Colonic mucosa (tissue), 4 donors: ENCODE measurements around the gene FGD1. TPM values are rescaled to one million over a fixed set of nuclear protein-coding genes. Genes with fewer than 3 reads are reported as not detected.

Experiments used
- DNase-seq: peaks from one replicate; pipeline ENCODE4 v3.0.0-alpha.2; 2020
- H3K27ac ChIP-seq: fragments of 200-600 bp; one replicate; pipeline ENCODE4 v1.8.0; 2021
- H3K27me3 ChIP-seq: fragments of 200-600 bp; one replicate; pipeline ENCODE4 v1.8.0; 2021
- H3K36me3 ChIP-seq: fragments of 200-600 bp; one replicate; pipeline ENCODE4 v1.8.0; 2021
- H3K4me1 ChIP-seq: fragments of 200-600 bp; one replicate; pipeline ENCODE4 v1.8.0; 2021; ENCODE audit warnings: mild to moderate bottlenecking
- H3K4me3 ChIP-seq: fragments of 200-600 bp; one replicate; pipeline ENCODE4 v1.8.0; 2021
- H3K9ac ChIP-seq, 2 donors: one replicate each; pipeline ENCODE4 v1.7.0; 2013; ENCODE audit warnings: control low read depth in 2 of 2, low read depth in 2 of 2, low read length in 2 of 2
- H3K9me3 ChIP-seq: fragments of 200-600 bp; one replicate; pipeline ENCODE4 v1.8.0; 2021
- CTCF ChIP-seq: fragments of 200-600 bp; IDR thresholded peaks from one replicate; pipeline ENCODE4 v1.8.0; 2022; ENCODE audit warnings: antibody characterized with exemption, mild to moderate bottlenecking
- intact Hi-C: fragments of 100-400 bp; cut with DNase I; formaldehyde crosslinking; loops from one replicate; pipeline ENCODE4 v1.14.1; 2022
- total RNA-seq, 2 donors: library from RNA; stranded (reverse); fragmentation: NEBNext Ultra II Directional in 1 of 2; extraction: Animal tissue kit (Norgen Biotek cat#: 25700) in 1 of 2; gene quantifications; one replicate each; pipeline ENCODE4 v1.2.1, GENCODE V29; 2021
- donor health status: healthy.
- donor health status: DM: no; HTN: no; CAD: no.
- donor health status: DM: no; HTN: no; CAD: no.

FGD1 gene
- total RNA-seq, 2 donors from 2014 or later: 4.9 to 5.5 TPM

- H3K9me3 ChIP-seq: no peaks in the 10 kb centered on the region
- H3K9ac ChIP-seq: no peak overlapping the region
- no peaks in the 10 kb centered on the region for H3K27me3 ChIP-seq
- H3K4me3 ChIP-seq: no peak overlapping the region
- no peak overlapping the region for H3K27ac ChIP-seq
- no peak for DNase-seq
- H3K4me1 ChIP-seq: no peaks in the 10 kb centered on the region
- no peak for TF ChIP-seq CTCF
- intact Hi-C loops: no loop called here
- H3K36me3 ChIP-seq: no peaks in the 10 kb centered on the region
Measured at GRCh38 chrX:54444752-54445151, 51.3 kb downstream of the FGD1 start.

GRCh38 chrX:54442790-54443189 lies 53.2 kb downstream of the FGD1 start:
- no peaks in the 10 kb centered on the region for H3K9me3 ChIP-seq
- TF ChIP-seq CTCF: no peak
- intact Hi-C loops: no loop called here
- H3K4me3 ChIP-seq: no peak overlapping the region
- H3K27ac ChIP-seq: no peak overlapping the region
- H3K4me1 ChIP-seq: no peaks in the 10 kb centered on the region
- DNase-seq: no peak
- no peak overlapping the region for H3K9ac ChIP-seq
- H3K27me3 ChIP-seq: no peaks in the 10 kb centered on the region
- H3K36me3 ChIP-seq: no peaks in the 10 kb centered on the region

DNA sequence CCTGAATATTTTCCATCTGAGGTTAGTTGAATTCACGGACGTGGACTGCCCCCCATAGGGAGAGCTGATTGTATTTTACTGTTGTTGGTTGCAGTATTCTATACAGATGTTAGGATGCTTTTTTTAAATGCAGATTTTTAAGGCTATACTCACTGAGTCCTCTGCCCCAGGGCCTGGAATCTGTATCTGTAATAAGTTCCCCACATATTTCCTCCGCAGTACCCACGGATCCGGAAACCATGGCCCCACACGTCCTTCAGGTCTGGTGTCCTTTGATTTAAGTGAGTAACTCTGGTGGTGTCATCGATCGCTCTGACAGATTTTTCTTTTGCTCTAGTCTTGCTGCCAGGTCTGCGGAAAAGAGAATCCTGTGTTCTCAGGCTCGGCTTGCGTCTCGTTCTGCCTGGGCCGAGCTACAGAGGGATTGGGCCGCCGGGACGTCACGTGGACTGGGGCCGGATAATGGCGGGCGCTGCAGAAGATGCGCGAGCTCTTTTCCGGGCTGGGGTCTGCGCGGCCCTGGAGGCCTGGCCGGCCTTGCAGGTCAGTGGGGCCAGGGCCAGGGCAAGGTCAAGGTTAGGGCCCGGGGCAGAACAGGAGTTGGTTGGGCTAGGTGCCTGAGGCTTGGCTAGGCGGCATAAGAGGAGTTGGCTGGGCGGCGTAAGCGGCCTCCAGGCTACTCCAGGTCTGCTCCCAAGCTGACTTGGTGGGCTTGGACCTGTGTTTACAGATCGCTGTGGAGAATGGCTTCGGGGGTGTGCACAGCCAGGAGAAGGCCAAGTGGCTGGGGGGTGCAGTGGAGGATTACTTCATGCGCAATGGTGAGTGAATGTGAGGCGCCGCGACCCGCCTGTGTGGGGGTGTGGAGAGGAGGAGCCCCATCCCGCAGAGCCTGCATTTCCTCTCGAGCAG lies 55.8 kb downstream of the FGD1 start, which contains the start of gene TSR2:
Gene TSR2, plus strand, starts transcription at position 445 of the 912 bp plus-strand sequence. Its CDS starts 18 bp downstream, at position 463.
- H3K9ac ChIP-seq: peak within 1 kb of the TSS; percentile 65 to 84
- no peak for TF ChIP-seq CTCF
- intact Hi-C loops: no loop called here

GRCh38 chrX:54435121-54435520 lies 60.9 kb downstream of the FGD1 start:
- no peak overlapping the region for H3K27ac ChIP-seq
- H3K9ac ChIP-seq: no peak overlapping the region
- H3K4me3 ChIP-seq: no peak overlapping the region
- no peaks in the 10 kb centered on the region for H3K36me3 ChIP-seq
- H3K9me3 ChIP-seq: no peaks in the 10 kb centered on the region
- DNase-seq: no peak
- TF ChIP-seq CTCF: no peak
- intact Hi-C loops: no loop called here
- no peaks in the 10 kb centered on the region for H3K27me3 ChIP-seq
- H3K4me1 ChIP-seq: no peaks in the 10 kb centered on the region

More for the DNA sequence above, 55.8 kb downstream of the FGD1 start, which contains the start of gene TSR2:
- no peaks in the 10 kb centered on the region for H3K36me3 ChIP-seq
- no peaks in the 10 kb centered on the region for H3K4me1 ChIP-seq
- H3K9me3 ChIP-seq: no peaks in the 10 kb centered on the region
- peak; percentile 81 for DNase-seq
- peak within 1 kb of the TSS; percentile 79 for H3K4me3 ChIP-seq
- H3K27me3 ChIP-seq: no peaks in the 10 kb centered on the region
- no peak within 1 kb of the TSS for H3K27ac ChIP-seq

- H3K4me1 ChIP-seq: no peaks in the 10 kb centered on the region
- H3K9me3 ChIP-seq: no peaks in the 10 kb centered on the region
- H3K27ac ChIP-seq: no peak overlapping the region
- intact Hi-C loops: no loop called here
- no peak overlapping the region for H3K4me3 ChIP-seq
- H3K36me3 ChIP-seq: no peaks in the 10 kb centered on the region
- TF ChIP-seq CTCF: no peak
- no peaks in the 10 kb centered on the region for H3K27me3 ChIP-seq
- DNase-seq: no peak
- no peak overlapping the region for H3K9ac ChIP-seq
Measured at GRCh38 chrX:54430519-54430918, 65.5 kb downstream of the FGD1 start.
